ENCODE results near the gene CREG1.

Gene CREG1

GRCh38 chr1:167514288-167514687 is 39.3 kb downstream of the CREG1 start:
- TF ChIP-seq CTCF (conservative IDR thresholded peaks at IDR 0.05; ENCODE audit: low read depth, low read length) = no peak

DNA sequence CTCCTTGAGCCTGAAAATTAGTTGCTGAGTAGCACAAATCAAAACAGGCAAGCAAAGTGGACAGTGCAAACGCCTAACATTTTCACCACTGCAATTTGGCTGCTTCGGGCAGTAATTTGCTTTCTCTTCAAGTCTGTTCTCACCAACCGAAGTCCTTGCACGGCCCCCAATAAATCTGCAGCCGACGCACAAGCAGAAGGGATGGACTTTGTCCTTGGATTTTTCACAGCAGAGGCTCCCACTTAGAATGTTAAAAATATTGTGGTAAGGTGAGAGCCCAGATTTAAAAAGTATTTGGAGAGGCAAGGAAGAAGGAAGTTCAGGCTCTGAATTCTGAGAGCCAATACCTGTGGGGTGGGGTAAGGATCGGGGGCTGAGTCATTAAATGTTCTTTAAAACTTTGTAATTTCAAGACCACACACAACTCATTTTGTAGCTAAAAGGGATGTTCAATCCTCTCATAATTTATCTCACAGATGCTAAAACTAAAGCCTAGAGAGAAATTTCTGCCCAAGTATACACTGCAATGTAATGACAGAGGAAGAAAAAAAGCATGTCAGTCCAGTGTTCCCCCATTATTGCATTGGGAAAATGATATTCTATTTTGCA is 41.4 kb downstream of the CREG1 start:
- DNase-seq (ENCODE audit: low read depth) = no peak
- H3K4me3 ChIP-seq (ENCODE audit: low read length) = no peak overlapping the region

More at GRCh38 chr1:167514288-167514687, 39.3 kb downstream of the CREG1 start:
- DNase-seq (ENCODE audit: low read depth) = no peak
- H3K4me3 ChIP-seq (ENCODE audit: low read length) = no peak overlapping the region

DNA sequence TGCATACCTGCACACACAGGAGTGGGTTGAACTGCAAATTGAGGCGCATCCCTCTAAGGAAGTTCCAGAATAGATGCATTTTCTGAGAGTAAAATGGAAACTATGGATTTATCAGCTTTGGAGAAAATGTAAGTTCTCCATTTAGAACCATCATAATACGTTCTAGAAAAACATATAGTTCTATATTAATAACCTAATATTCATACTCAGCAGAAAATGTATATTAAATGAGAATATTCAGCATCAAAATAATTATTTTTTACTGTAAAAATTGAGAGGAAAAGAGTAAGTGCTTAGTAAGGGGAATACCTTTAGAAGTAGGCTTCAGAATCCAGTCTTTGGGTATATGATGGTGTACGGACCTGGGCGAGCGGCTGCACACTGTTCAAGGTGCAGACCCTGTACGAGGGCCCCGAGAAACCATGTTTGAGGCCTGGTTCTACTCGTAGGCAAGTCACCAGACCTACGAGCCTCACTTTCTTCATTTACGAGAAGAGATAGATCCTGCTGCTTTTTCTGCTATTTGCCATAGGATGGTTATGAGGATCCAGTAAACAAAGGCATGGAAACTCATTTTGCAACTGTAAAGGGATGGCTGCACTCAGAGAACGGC is 42.1 kb downstream of the CREG1 start:
- no peak overlapping the region for H3K4me3 ChIP-seq (ENCODE audit: low read length)
- DNase-seq (ENCODE audit: low read depth) = no peak
- TF ChIP-seq CTCF (conservative IDR thresholded peaks at IDR 0.05; ENCODE audit: low read depth, low read length) = no peak

More for the DNA sequence above, 41.4 kb downstream of the CREG1 start:
- no peak for TF ChIP-seq CTCF (conservative IDR thresholded peaks at IDR 0.05; ENCODE audit: low read depth, low read length)

DNA sequence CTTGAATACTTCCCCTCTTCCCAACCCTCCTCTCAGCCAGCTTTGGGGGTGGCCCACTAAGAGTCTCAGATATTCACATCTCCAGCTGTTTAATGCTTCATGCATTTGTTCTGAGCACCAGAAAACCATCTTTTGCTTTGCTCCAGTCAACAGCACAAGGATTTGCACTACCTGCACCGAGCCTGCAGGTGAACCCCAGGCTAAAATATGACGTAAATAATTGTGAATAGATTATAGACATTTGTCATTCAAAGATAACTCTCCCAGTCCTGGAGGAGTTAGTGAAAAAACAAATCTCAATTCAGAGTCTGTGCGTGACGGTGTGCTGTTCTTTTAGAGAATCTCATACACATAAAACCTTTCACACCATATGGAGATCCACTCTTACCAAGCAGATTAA is 42.7 kb downstream of the CREG1 start:
- DNase-seq (ENCODE audit: low read depth) = no peak
- no peak overlapping the region for H3K4me3 ChIP-seq (ENCODE audit: low read length)
- TF ChIP-seq CTCF (conservative IDR thresholded peaks at IDR 0.05; ENCODE audit: low read depth, low read length) = no peak

DNA sequence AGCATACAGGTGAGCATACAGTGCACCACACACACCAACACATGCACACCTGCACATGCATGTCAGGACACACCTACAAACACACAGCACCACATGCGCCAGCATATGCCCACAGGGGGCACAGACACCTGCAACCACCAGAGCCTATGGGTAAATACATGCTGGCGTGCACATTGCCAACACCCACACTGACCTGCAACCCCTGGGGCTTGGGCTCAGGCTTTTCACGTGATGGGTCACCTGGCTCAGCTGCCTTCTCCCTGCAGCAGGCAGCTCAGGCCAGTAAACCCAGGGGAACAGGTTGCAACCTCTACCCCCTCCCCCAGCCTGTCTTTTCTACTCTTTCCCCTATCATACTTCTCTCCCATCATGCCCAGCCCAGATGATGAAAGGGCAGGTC is 43.3 kb downstream of the CREG1 start:
- TF ChIP-seq CTCF (conservative IDR thresholded peaks at IDR 0.05; ENCODE audit: low read depth, low read length) = no peak
- no peak overlapping the region for H3K4me3 ChIP-seq (ENCODE audit: low read length)
- no peak for DNase-seq (ENCODE audit: low read depth)

- H3K4me3 ChIP-seq (ENCODE audit: low read length) = no peak overlapping the region
- TF ChIP-seq CTCF (conservative IDR thresholded peaks at IDR 0.05; ENCODE audit: low read depth, low read length) = no peak
- DNase-seq (ENCODE audit: low read depth) = no peak
These were observed 44.0 kb downstream of the CREG1 start for GRCh38 chr1:167509587-167509986.

GRCh38 chr1:167507719-167508118 is 45.8 kb downstream of the CREG1 start:
- no peak for TF ChIP-seq CTCF (conservative IDR thresholded peaks at IDR 0.05; ENCODE audit: low read depth, low read length)

More at GRCh38 chr1:167507719-167508118, 45.8 kb downstream of the CREG1 start:
- H3K4me3 ChIP-seq (ENCODE audit: low read length) = no peak overlapping the region
- no peak for DNase-seq (ENCODE audit: low read depth)

Data from retinal pigment epithelial cell (primary cell).